HG02970 (cell line): Measurements from ENCODE around the gene CLK1.

Experiments
- ATAC-seq: cut with Tn5 transposase; IDR thresholded peaks from one replicate; pipeline ENCODE4 v1.9.1; 2021; ENCODE audit warnings: mild to moderate bottlenecking, moderate library complexity, moderate number of reproducible peaks; ENCODE audit not compliant: unreplicated experiment, low FRiP score

The CLK1 gene

DNA sequence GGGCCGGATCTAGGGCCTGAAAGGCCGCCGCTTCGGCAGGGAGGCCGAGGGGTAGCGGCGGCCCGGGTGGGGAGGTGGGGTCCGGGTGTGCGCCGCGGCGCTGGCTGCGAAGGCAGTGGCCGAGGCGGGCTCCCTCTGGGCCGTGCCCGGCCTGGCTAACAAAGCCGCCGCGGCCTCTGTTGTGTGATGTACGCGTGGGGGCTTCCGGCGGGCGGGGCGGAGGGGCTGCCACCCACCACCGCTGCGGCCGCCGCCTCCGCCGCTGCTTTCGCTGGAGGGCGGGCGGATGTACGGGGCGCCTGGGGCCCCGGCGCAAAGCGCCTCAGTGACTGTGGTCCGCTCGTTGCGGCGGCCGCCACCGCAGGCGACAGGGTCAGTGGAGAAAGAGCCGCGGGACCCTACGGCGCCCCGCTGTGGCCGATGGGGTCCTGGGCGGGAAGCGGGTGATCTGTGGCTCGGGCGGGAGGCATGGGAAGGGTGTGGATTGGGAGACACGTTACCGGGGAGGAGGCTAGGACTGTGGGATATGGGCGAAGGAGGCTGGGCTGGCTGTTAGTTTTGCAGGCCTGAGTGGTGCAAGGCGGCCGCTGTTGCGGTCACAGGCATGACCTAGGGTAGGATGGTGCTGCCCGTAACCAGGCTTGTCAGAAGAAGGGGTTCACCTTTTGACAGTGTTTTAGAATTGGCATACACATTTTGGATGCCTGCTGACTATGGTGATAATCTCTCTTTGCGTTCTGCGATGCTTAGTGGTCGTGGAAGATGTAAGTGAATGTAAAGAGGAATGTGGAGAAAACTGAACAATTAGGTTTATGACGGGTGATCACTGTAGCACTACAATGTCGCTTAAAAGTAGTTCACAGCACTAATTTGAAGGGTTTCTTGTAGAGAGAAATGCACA, 52.1 kb downstream of the CLK1 start:
- ATAC-seq, result peak; percentile 34

DNA sequence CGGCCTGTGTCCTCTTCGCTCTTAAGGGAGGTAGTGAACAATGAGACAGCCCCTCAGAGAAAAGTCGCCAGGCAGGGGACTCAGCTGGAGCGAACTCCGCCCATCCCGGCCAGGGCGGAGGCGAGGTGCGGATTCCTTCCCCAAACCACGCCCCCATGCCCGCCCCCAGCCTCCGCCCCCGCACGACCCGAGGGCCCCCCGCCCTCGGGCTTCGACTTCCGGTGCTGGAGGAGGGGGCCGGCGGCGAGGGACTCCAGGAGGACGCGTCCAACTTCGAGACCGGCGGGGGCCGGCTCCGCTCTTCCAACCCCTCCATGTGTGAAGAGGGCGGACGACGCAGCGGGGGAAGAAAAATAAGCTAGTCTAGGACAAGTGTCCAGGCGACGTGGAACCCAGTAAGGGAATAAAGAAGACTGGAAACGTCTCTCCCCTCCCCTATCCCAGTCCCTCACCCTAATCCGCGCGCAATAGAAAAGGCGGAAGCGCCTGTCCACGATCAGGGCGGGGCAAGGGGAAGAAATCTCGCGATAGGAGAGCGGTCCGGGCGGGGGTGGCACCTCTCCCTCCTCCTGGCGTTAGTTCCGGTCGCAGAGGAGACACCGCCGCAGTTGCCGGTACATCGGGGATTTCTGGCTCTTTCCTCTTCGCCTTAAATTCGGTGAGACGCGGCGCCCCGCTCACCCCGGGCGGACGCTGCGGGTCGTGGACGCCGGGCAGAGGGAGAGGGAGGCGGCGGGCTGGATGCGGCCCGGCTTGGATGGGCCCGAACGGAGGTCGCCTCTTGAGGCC, 52.9 kb downstream of the CLK1 start, which contains the start of gene BZW1:
Gene BZW1 (plus strand): TSS at position 578 of the 789 bp plus-strand sequence. CDS start 1,308 bp downstream, outside the sequence.
- peak; percentile 80 for ATAC-seq

DNA sequence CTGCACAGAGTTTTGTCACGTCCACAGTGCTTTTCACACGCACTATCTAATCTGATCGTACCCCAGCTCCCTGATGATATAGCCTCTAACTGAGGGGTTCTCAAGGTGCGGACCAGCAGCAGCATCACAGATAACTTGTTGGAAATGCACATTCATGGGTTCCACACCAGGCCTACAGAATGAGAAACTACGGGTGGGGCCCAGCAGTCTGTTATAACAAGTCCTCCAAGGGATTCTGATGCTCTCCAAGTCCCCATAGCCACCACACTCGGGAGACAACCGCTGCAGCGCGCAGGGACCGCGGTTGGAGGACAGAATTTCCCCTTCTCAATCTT, 53.5 kb downstream of the CLK1 start:
- no peak for ATAC-seq

DNA sequence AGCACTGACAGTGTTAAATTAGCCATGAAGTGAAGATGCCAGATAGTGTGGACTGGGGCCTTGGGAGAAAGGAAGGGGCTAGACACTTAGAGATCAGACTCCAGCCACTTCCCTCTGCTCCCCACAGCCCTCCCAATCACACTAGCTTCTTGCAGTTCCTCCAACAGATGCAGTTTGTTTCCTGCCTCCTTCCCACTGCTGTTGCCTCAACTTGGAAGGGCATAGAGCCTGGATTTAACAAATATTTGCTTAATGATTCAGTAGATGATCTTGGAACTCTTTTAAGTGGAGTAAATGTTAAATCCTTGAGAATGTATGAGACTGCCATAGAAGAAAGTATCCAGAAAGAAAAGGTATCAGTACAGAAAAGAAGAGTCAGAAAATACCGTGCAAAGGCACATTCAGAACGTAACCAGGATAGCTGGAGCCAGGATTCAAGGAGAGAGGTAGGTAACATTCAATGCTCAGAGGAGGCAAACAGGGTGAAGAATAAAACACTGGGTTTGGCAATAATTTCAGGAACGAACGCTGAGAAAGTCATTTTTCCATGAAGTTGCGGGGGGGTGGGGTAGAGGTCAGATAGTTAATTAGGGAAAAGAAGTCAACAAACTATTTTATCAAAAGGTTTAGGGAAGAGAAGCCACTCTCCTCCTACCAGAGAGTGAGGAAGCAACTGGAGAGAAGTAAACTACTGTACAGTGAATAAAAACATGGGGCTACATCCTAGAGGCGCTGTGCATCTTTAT, 54.0 kb downstream of the CLK1 start:
- ATAC-seq, result no peak

DNA sequence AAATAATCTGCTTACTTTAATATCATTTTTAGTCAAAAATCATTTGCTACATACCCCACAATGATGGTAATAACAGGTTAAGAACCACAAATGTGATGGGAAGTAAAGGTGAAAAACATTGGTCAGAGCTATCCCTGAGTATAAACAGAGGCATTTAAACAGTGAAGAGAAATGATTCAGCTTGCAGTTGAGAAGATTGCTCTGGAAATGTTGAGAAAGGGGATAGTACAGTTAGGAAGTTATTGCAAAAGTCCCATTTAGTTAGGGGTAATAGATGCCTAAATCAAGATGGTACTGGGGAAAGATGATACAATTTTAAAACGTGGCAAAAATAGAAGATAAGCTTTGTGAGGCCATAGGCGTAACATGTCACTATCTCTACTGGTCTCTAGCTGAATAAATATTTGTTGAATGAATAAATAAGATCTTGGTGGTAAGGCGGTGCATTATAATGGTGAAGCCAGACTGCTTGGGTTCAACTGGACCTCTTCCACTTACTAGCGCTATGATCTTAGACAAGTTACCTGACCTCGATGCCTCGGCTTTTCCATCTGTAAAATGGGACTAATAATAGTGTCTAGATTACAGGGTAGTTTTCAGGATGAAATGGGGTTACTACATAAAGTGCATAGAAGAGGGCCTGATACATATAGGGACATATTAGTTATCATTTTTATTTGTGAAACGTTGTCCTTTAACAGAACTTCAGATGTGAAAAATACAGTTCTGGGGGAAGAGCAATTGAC, 54.8 kb downstream of the CLK1 start:
- ATAC-seq, result no peak
